Neutrophil (primary cell): ENCODE measurements around the gene AIFM3.

Experiments
- H3K27ac ChIP-seq: fragments of 200-600 bp; sonication (generic); 2 replicates; pipeline ENCODE4 v1.5.1; 2016; ENCODE audit warnings: mild to moderate bottlenecking, moderate library complexity
- H3K27me3 ChIP-seq: fragments of 200-600 bp; sonication (generic); 2 replicates; pipeline ENCODE4 v1.6.0; 2016; ENCODE audit warnings: mild to moderate bottlenecking
- H3K36me3 ChIP-seq: fragments of 200-600 bp; sonication (generic); 2 replicates; pipeline ENCODE4 v1.5.1; 2017
- H3K4me1 ChIP-seq, 2 experiments: fragments of 200-600 bp in 1 of 2; sonication (generic) in 1 of 2; 1 replicate in 1 of 2; 2 replicates in 1 of 2; pipeline versions ENCODE4 v1.5.1 to v1.6.1; 2013 to 2016; ENCODE audit warnings: low read depth in 1 of 2, low read length in 1 of 2, mild to moderate bottlenecking in 1 of 2, moderate library complexity in 1 of 2; ENCODE audit not compliant: control insufficient read depth in 1 of 2, insufficient read depth in 1 of 2
- H3K4me3 ChIP-seq, 2 experiments: fragments of 200-600 bp in 1 of 2; sonication (generic) in 1 of 2; 1 replicate in 1 of 2; 2 replicates in 1 of 2; pipeline ENCODE4 v1.5.1; 2013 to 2016; ENCODE audit warnings: low read depth in 1 of 2, low read length in 1 of 2, mild to moderate bottlenecking in 1 of 2, moderate library complexity in 1 of 2
- H3K9me3 ChIP-seq: fragments of 200-600 bp; sonication (generic); 2 replicates; pipeline ENCODE4 v1.5.1; 2016
- TF ChIP-seq, protein P1 (sequence below): fragments of 200-600 bp; sonication (generic); IDR thresholded peaks from 2 replicates; pipeline ENCODE4 v1.5.1; 2016; ENCODE audit warnings: antibody characterized with exemption

The AIFM3 gene

DNA sequence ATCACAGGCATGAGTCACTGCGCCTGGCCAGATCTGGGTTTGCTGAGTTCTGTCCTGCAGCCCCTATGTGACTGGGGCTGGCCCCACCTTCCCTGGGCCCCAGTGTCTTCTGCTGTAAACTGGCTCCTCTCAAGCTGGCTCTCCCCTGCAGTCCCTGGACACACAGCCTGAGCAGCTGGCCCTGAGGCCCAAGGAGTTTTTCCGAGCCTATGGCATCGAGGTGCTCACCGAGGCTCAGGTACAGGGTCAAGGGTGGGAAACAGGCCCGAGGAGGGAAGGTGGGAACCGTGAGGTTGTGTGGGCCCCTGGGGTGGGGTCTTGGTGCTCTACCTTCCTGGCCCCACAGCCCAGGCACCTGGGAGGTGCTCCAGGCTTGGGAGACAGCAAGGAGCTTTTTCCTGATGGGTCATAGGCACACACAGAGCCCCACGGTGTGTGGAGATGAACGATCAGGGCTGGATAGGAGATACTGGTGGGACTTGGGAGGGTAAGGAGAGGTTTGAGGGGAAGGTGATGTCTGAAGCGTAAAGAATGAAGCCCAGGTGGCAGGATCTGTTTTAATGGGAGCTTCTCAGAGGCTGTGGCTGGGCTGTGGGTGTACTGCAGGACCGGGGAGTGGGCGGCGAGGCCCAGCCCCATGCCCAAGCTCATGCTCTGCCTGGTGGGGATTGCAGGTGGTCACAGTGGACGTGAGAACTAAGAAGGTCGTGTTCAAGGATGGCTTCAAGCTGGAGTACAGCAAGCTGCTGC, 8.7 kb downstream of the AIFM3 start:
- Histone ChIP-seq H3K36me3 (no peaks in the 10 kb centered on the region), H3K4me1 (peaks cover 9 to 10% of the 10 kb centered on the region in 2 experiments), H3K27me3 (peaks cover 9% of the 10 kb centered on the region), H3K4me3 (no peak overlapping the region), H3K27ac (no peak overlapping the region), H3K9me3 (no peaks in the 10 kb centered on the region)
- TF ChIP-seq, protein P1, sequence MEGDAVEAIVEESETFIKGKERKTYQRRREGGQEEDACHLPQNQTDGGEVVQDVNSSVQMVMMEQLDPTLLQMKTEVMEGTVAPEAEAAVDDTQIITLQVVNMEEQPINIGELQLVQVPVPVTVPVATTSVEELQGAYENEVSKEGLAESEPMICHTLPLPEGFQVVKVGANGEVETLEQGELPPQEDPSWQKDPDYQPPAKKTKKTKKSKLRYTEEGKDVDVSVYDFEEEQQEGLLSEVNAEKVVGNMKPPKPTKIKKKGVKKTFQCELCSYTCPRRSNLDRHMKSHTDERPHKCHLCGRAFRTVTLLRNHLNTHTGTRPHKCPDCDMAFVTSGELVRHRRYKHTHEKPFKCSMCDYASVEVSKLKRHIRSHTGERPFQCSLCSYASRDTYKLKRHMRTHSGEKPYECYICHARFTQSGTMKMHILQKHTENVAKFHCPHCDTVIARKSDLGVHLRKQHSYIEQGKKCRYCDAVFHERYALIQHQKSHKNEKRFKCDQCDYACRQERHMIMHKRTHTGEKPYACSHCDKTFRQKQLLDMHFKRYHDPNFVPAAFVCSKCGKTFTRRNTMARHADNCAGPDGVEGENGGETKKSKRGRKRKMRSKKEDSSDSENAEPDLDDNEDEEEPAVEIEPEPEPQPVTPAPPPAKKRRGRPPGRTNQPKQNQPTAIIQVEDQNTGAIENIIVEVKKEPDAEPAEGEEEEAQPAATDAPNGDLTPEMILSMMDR = no peak

GRCh38 chr22:20976291-20976877, 9.3 kb downstream of the AIFM3 start:
- Histone ChIP-seq H3K4me1 (peaks cover 13 to 15% of the 10 kb centered on the region in 2 experiments), H3K27ac (no peak overlapping the region), H3K27me3 (peaks cover 9% of the 10 kb centered on the region), H3K36me3 (no peaks in the 10 kb centered on the region), H3K9me3 (no peaks in the 10 kb centered on the region), H3K4me3 (no peak overlapping the region)
- TF ChIP-seq, protein P1 = no peak

- Histone ChIP-seq H3K4me1 (peaks cover 18 to 20% of the 10 kb centered on the region in 2 experiments), H3K27ac (no peak overlapping the region), H3K36me3 (no peaks in the 10 kb centered on the region), H3K9me3 (no peaks in the 10 kb centered on the region), H3K27me3 (peaks cover 9% of the 10 kb centered on the region), H3K4me3 (no peak overlapping the region)
- TF ChIP-seq, protein P1 = no peak
Measured at GRCh38 chr22:20977019-20977418, 10.0 kb downstream of the AIFM3 start.

DNA sequence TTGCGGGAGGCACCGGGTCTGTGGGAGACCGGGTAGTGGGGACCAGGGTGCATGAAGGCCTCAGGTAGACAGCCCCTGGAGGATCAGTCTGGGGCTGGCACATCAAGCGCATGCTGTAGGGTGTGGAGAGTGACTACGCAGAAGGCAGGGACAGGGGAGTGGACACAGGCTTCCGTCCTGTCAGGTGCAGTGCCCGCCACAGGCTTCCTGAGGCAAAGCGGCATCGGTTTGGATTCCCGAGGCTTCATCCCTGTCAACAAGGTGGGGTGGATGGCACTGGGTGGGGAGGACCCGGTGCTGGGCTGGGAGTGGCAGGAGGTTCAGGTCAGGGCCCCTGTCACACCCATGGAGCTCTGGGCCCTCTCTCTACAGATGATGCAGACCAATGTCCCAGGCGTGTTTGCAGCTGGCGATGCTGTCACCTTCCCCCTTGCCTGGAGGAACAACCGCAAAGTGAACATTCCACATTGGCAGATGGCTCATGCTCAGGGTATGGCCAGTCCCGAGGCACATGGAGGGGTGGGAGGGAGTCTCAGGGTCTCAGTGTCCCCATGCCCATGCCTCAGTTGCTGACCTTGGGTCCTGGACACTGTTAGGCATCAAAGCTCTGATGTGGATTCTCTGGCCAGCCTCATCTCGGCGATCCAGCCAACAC, 10.6 kb downstream of the AIFM3 start:
- Histone ChIP-seq H3K9me3 (no peaks in the 10 kb centered on the region), H3K27ac (no peak overlapping the region), H3K4me3 (no peak overlapping the region), H3K36me3 (no peaks in the 10 kb centered on the region), H3K4me1 (peaks cover 22 to 24% of the 10 kb centered on the region in 2 experiments), H3K27me3 (peaks cover 9% of the 10 kb centered on the region)
- TF ChIP-seq, protein P1 = no peak

- TF ChIP-seq, protein P1 = no peak
- Histone ChIP-seq H3K9me3 (no peaks in the 10 kb centered on the region), H3K36me3 (no peaks in the 10 kb centered on the region), H3K27ac (no peak overlapping the region), H3K4me1 (peaks cover 27 to 29% of the 10 kb centered on the region in 2 experiments), H3K4me3 (no peak overlapping the region), H3K27me3 (peaks cover 9% of the 10 kb centered on the region)
Measured at GRCh38 chr22:20978419-20978818, 11.4 kb downstream of the AIFM3 start.
